HEK293 (cell line): ENCODE measurements around the gene PARD3.
A peak's percentile ranks its signal among the peaks of the same experiment; 100 is the strongest.

Experiments used
- CTCF ChIA-PET: fragments of 350-600 bp; formaldehyde crosslinking; extraction: SDS; loops from one replicate; lab custom pipeline; 2021; ENCODE audit warnings: antibody characterized with exemption; lab: Yijun Ruan, JAX
- POLR2A ChIA-PET: fragments of 300-600 bp; formaldehyde crosslinking; extraction: SDS; loops from one replicate; lab custom pipeline; 2020; ENCODE audit warnings: antibody characterized with exemption, inconsistent platforms; lab: Yijun Ruan, JAX
- H3K27ac ChIP-seq: fragments of 200-500 bp; sonication (Bioruptor generic); 2 replicates; pipeline ENCODE4 v1.5.1; 2014; ENCODE audit warnings: low read depth, low read length, control low read depth, inconsistent platforms; ENCODE audit errors: extremely low read depth
- H3K36me3 ChIP-seq, 2 experiments: fragments of 200-500 bp in 1 of 2; sonication (Bioruptor generic) in 1 of 2; 1 replicate in 1 of 2; 2 replicates in 1 of 2; pipeline ENCODE4 v1.5.1; 2014 to 2017; ENCODE audit warnings: inconsistent platforms in 2 of 2, low read length in 2 of 2; ENCODE audit not compliant: control insufficient read depth in 2 of 2, insufficient read depth in 1 of 2
- H3K4me1 ChIP-seq: fragments of 200-500 bp; sonication (Bioruptor generic); 2 replicates; pipeline ENCODE4 v1.5.1; 2014; ENCODE audit warnings: mild to moderate bottlenecking, low read length, inconsistent platforms; ENCODE audit not compliant: control insufficient read depth, insufficient read depth
- H3K4me3 ChIP-seq: 2 replicates; pipeline ENCODE4 v1.5.1; 2011; ENCODE audit warnings: low read depth, mild to moderate bottlenecking, control low read depth, low read length, moderate library complexity
- H3K9me3 ChIP-seq: fragments of 200-500 bp; sonication (Bioruptor generic); 2 replicates; pipeline ENCODE4 v1.5.1; 2014; ENCODE audit warnings: low read depth, low read length, inconsistent platforms; ENCODE audit not compliant: control insufficient read depth, insufficient read depth
- HOXA7 ChIP-seq: sonication (generic); formaldehyde crosslinking; IDR thresholded peaks from 2 replicates; pipeline ENCODE4 v1.8.1; 2022; ENCODE audit warnings: missing genetic modification reagents, borderline replicate concordance
- OVOL3 ChIP-seq: fragments of 450-650 bp; formaldehyde crosslinking; IDR thresholded peaks from 2 replicates; pipeline ENCODE4 v1.5.1; 2016; ENCODE audit warnings: missing biosample characterization, missing genetic modification characterization
- PRDM1 ChIP-seq: fragments of 450-650 bp; formaldehyde crosslinking; IDR thresholded peaks from 2 replicates; pipeline ENCODE4; 2016; ENCODE audit warnings: missing biosample characterization, missing genetic modification characterization
- SALL2 ChIP-seq: fragments of 450-650 bp; formaldehyde crosslinking; IDR thresholded peaks from 2 replicates; pipeline ENCODE4 v1.5.0; 2017; ENCODE audit warnings: missing biosample characterization, mild to moderate bottlenecking, missing genetic modification characterization, borderline replicate concordance
- SP3 ChIP-seq: fragments of 450-650 bp; formaldehyde crosslinking; IDR thresholded peaks from 2 replicates; pipeline ENCODE4 v1.5.1; 2016; ENCODE audit warnings: missing biosample characterization, missing genetic modification characterization
- ZBTB17 ChIP-seq: fragments of 450-650 bp; formaldehyde crosslinking; IDR thresholded peaks from 2 replicates; pipeline ENCODE4 v1.5.1; 2016; ENCODE audit warnings: missing biosample characterization, missing genetic modification characterization
- ZFP37 ChIP-seq: fragments of 450-650 bp; formaldehyde crosslinking; IDR thresholded peaks from 2 replicates; pipeline ENCODE4 v1.5.1; 2016; ENCODE audit warnings: missing biosample characterization, missing genetic modification characterization
- ZNF146 ChIP-seq: fragments of 450-650 bp; formaldehyde crosslinking; IDR thresholded peaks from 2 replicates; pipeline ENCODE4 v1.5.1; 2016; ENCODE audit warnings: missing biosample characterization, missing genetic modification characterization
- ZNF24 ChIP-seq: fragments of 450-650 bp; formaldehyde crosslinking; IDR thresholded peaks from 2 replicates; pipeline ENCODE4 v1.5.1; 2016; ENCODE audit warnings: missing biosample characterization, missing genetic modification characterization
- ZNF629 ChIP-seq: fragments of 450-650 bp; formaldehyde crosslinking; IDR thresholded peaks from 2 replicates; pipeline ENCODE4 v1.5.1; 2017; ENCODE audit warnings: missing biosample characterization, missing genetic modification characterization
- ZNF660 ChIP-seq: fragments of 450-650 bp; IDR thresholded peaks from 2 replicates; pipeline ENCODE4 v1.5.1; 2018; ENCODE audit warnings: missing biosample characterization, mild to moderate bottlenecking, missing genetic modification characterization
- ZNF670 ChIP-seq: fragments of 450-650 bp; formaldehyde crosslinking; IDR thresholded peaks from 2 replicates; pipeline ENCODE4 v1.5.1; 2016; ENCODE audit warnings: missing biosample characterization, missing genetic modification characterization, low read depth
- TF ChIP-seq, protein P1 (sequence below): fragments of 450-650 bp; formaldehyde crosslinking; IDR thresholded peaks from 2 replicates; pipeline ENCODE4 v1.5.1; 2016; ENCODE audit warnings: missing biosample characterization, missing genetic modification characterization
- TF ChIP-seq, protein P2 (sequence below): fragments of 450-650 bp; formaldehyde crosslinking; IDR thresholded peaks from 2 replicates; pipeline ENCODE4 v1.5.1; 2017; ENCODE audit warnings: missing biosample characterization, missing genetic modification characterization
- TF ChIP-seq, protein P3 (sequence below): fragments of 450-650 bp; formaldehyde crosslinking; IDR thresholded peaks from 2 replicates; pipeline ENCODE4 v1.5.1; 2017; ENCODE audit warnings: missing biosample characterization, missing genetic modification characterization
- TF ChIP-seq, protein P4 (sequence below): sonication (generic); formaldehyde crosslinking; IDR thresholded peaks from 2 replicates; pipeline ENCODE4 v1.8.1; 2022; ENCODE audit warnings: mild to moderate bottlenecking, moderate library complexity, missing genetic modification reagents
- TF ChIP-seq, protein P5 (sequence below): fragments of 450-650 bp; formaldehyde crosslinking; IDR thresholded peaks from 2 replicates; pipeline ENCODE4 v1.5.1; 2016; ENCODE audit warnings: missing biosample characterization, missing genetic modification characterization

PARD3 gene

DNA sequence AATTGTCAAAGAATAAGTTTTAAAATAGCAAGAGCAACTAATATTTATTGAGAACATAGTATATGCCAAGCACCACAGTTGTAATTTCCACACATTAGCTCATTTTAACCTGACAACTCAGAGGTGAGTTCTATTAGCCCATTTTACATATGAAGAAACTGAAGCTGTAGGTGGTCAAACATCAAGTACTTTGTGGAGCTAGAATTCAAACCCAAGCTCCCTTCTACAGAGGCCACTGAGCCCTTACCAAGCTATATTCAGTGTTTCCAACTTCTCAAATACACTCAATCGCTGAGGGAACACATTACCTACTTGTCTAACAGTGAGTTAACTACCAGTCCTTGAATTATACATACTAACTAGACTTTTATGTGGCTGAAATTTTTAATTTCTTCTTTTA is 236.6 kb downstream of the PARD3 start (continued):
- TF ChIP-seq, protein P1, sequence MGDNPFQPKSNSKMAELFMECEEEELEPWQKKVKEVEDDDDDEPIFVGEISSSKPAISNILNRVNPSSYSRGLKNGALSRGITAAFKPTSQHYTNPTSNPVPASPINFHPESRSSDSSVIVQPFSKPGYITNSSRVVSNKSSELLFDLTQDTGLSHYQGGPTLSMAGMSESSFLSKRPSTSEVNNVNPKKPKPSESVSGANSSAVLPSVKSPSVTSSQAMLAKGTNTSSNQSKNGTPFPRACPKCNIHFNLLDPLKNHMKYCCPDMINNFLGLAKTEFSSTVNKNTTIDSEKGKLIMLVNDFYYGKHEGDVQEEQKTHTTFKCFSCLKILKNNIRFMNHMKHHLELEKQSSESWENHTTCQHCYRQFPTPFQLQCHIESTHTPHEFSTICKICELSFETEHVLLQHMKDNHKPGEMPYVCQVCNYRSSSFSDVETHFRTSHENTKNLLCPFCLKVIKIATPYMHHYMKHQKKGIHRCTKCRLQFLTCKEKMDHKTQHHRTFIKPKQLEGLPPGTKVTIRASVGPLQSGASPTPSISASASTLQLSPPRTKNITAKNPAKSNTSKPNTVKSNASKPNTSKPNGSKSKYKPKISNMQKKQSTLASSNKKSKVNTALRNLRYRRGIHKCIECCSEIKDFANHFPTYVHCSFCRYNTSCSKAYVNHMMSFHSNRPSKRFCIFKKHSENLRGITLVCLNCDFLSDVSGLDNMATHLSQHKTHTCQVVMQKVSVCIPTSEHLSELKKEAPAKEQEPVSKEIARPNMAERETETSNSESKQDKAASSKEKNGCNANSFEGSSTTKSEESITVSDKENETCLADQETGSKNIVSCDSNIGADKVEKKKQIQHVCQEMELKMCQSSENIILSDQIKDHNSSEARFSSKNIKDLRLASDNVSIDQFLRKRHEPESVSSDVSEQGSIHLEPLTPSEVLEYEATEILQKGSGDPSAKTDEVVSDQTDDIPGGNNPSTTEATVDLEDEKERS (tag by site-specific recombination), result no peak

DNA sequence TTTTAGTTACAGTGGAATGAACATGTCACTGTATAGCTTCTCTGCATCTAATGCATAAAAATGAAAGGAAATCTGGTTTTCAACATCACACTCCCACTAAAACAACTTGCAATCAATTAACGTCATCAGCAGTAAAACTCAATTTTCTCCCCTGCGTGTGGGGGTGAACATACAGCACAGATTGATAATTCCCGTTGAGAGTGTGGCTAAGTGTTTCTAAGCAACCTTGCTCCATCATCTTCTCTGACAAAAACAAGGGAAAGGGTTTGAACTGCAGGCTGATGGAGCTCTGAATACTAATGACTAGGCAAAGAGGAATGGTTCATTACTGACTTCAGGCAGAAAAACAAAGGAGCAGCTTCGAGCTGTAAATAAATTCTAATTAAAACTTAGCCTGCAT is 238.3 kb downstream of the PARD3 start:
- Histone ChIP-seq H3K36me3 (no peaks in the 10 kb centered on the region), H3K27ac (no peak overlapping the region), H3K4me3 (no peak overlapping the region), H3K9me3 (no peaks in the 10 kb centered on the region)
- POLR2A ChIA-PET, result no interaction called here
- CTCF ChIA-PET, result no interaction called here
- TF ChIP-seq, protein P2, sequence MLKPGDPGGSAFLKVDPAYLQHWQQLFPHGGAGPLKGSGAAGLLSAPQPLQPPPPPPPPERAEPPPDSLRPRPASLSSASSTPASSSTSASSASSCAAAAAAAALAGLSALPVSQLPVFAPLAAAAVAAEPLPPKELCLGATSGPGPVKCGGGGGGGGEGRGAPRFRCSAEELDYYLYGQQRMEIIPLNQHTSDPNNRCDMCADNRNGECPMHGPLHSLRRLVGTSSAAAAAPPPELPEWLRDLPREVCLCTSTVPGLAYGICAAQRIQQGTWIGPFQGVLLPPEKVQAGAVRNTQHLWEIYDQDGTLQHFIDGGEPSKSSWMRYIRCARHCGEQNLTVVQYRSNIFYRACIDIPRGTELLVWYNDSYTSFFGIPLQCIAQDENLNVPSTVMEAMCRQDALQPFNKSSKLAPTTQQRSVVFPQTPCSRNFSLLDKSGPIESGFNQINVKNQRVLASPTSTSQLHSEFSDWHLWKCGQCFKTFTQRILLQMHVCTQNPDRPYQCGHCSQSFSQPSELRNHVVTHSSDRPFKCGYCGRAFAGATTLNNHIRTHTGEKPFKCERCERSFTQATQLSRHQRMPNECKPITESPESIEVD (tag by site-specific recombination), result peak; percentile 93
- TF ChIP-seq, protein P3, sequence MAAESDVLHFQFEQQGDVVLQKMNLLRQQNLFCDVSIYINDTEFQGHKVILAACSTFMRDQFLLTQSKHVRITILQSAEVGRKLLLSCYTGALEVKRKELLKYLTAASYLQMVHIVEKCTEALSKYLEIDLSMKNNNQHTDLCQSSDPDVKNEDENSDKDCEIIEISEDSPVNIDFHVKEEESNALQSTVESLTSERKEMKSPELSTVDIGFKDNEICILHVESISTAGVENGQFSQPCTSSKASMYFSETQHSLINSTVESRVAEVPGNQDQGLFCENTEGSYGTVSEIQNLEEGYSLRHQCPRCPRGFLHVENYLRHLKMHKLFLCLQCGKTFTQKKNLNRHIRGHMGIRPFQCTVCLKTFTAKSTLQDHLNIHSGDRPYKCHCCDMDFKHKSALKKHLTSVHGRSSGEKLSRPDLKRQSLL (tag by site-specific recombination), result peak; percentile 85
- TF ChIP-seq ZBTB17, result peak; percentile 24; the same call in 1 of the 2 replicates
- TF ChIP-seq ZNF660 (tag by site-specific recombination), result no peak
- no peak for TF ChIP-seq SALL2 (tag by site-specific recombination)
- 0 out of 2 replicates have a peak, but pooled peaks have one; percentile 21 for TF ChIP-seq PRDM1 (tag by site-specific recombination)
- TF ChIP-seq ZNF629, result 0 out of 2 replicates have a peak, but pooled peaks have one; percentile 23
- TF ChIP-seq ZNF670 (tag by site-specific recombination), result no peak
- TF ChIP-seq, all 188 proteins: peak for 5
- H3K4me1 ChIP-seq, result peaks cover 2% of the 10 kb centered on the region

DNA sequence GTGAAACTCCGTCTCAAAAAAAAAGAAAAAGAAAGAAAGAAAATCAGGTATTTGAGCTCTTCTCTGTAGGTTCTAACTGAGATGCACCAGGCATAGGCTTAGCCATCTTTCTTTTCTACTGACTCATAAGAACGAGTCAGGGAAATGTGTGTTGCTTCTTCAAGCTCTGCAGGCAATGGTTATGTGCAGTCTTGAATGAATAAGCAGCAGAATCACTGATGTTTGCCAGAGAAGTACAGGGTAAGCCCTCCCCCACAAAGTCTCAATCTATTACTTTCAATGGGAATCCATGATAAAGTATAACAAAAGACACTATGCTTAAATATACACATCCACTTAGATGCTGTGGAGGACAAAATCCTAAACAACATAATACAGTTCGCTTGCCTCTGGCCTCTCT is 239.2 kb downstream of the PARD3 start:
- no peak overlapping the region for H3K27ac ChIP-seq
- no peaks in the 10 kb centered on the region for H3K36me3 ChIP-seq
- H3K9me3 ChIP-seq, result no peaks in the 10 kb centered on the region
- H3K4me1 ChIP-seq, result peaks cover 2% of the 10 kb centered on the region
- H3K4me3 ChIP-seq, result no peak overlapping the region
- POLR2A ChIA-PET, result no interaction called here
- TF ChIP-seq SP3 (tag by site-specific recombination) (no peak), HOXA7 (CRISPR knock-in tag) (no peak), ZFP37 (no peak), OVOL3 (tag by site-specific recombination) (no peak), ZNF146 (tag by site-specific recombination) (no peak), ZNF24 (tag by site-specific recombination) (no peak)
- TF ChIP-seq, protein P4, sequence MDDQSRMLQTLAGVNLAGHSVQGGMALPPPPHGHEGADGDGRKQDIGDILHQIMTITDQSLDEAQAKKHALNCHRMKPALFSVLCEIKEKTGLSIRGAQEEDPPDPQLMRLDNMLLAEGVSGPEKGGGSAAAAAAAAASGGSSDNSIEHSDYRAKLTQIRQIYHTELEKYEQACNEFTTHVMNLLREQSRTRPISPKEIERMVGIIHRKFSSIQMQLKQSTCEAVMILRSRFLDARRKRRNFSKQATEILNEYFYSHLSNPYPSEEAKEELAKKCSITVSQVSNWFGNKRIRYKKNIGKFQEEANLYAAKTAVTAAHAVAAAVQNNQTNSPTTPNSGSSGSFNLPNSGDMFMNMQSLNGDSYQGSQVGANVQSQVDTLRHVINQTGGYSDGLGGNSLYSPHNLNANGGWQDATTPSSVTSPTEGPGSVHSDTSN (CRISPR knock-in tag), result no peak
- TF ChIP-seq, protein P5, sequence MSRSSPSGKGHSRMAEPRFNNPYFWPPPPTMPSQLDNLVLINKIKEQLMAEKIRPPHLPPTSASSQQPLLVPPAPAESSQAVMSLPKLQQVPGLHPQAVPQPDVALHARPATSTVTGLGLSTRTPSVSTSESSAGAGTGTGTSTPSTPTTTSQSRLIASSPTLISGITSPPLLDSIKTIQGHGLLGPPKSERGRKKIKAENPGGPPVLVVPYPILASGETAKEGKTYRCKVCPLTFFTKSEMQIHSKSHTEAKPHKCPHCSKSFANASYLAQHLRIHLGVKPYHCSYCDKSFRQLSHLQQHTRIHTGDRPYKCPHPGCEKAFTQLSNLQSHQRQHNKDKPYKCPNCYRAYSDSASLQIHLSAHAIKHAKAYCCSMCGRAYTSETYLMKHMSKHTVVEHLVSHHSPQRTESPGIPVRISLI, result no peak
- TF ChIP-seq, all 188 proteins: peak for 0
- CTCF ChIA-PET, result interaction anchor here (1.2 kb wide), 1 partner anchor 61 kb away, joined by 3 read pairs; no protein-coding TSS in a partner anchor
